Pancreas (tissue), 10 donors: Measurements from ENCODE around the gene PRR7. TPM values are rescaled to one million over a fixed set of nuclear protein-coding genes. Genes with fewer than 3 reads are reported as not detected.

ENCODE experiments used
- ATAC-seq, 4 donors: fragments of 200-7000 bp; cut with Tn5 transposase; one replicate each; pipeline versions ENCODE4 v1.8.0 to v1.9.1; 2020; ENCODE audit warnings: mild to moderate bottlenecking in 4 of 4, moderate library complexity in 4 of 4
- DNase-seq, 6 donors: peaks; one replicate each; pipeline ENCODE4 v3.0.0-alpha.2; 2020
- FAIRE-seq: peaks from 2 replicates; lab custom pipeline; 2012; peaks lifted over from hg19 to GRCh38; lab: Jason Lieb, UNC
- H3K27ac ChIP-seq, 4 donors: fragments of 200-600 bp; sonication (generic); 1 replicate in 3 of 4; 2 replicates in 1 of 4; pipeline versions ENCODE4 v1.5.0 to v1.8.0; 2020
- H3K27me3 ChIP-seq, 4 donors: fragments of 200-600 bp; one replicate each; pipeline ENCODE4 v1.8.0; 2021
- H3K36me3 ChIP-seq, 3 donors: fragments of 200-600 bp; sonication (generic) in 1 of 3; one replicate each; pipeline versions ENCODE4 v1.5.0 to v1.8.0; 2020 to 2021
- H3K4me1 ChIP-seq, 3 donors: fragments of 200-600 bp; one replicate each; pipeline ENCODE4 v1.8.0; 2021
- H3K4me3 ChIP-seq, 4 donors: fragments of 200-600 bp; sonication (generic) in 2 of 4; one replicate each; pipeline versions ENCODE4 v1.5.0 to v1.8.0; 2020 to 2021
- H3K9me3 ChIP-seq, 4 donors: fragments of 200-600 bp; one replicate each; pipeline ENCODE4 v1.8.0; 2021
- CTCF ChIP-seq, 4 donors: fragments of 200-600 bp; sonication (generic) in 3 of 4; IDR thresholded peaks; one replicate each; pipeline versions ENCODE4 v1.5.0 to v1.8.0; 2021; ENCODE audit warnings: antibody characterized with exemption in 4 of 4
- WGBS, 2 donors: extraction: QIAGEN DNeasy Blood & Tissue Kit; methylation state at CpG; one replicate each; pipeline ENCODE4 v1.1.7; 2013; 5-methylcytosine and 5-hydroxymethylcytosine counted together
- intact Hi-C, 3 donors: fragments of 100-400 bp; cut with DNase I; formaldehyde crosslinking; loops; one replicate each; pipeline versions ENCODE4 v1.11.1 to v1.14.2; 2022
- polyA plus RNA-seq, 2 donors: library from polyadenylated mRNA; stranded (reverse); fragments of 200-250 nt; gene quantifications; one replicate each; pipeline ENCODE4 v1.2.3, GENCODE V29; 2013
- total RNA-seq, 6 donors: library from RNA; stranded (reverse); fragmentation: NEBNext Ultra II Directional in 4 of 6; extraction: Animal tissue kit (Norgen Biotek cat#: 25700) in 4 of 6; gene quantifications; one replicate each; pipeline versions ENCODE4 v1.2.1 to v1.2.4, GENCODE V29; 2021 to 2023
- donor health status: healthy with polysubstance abuse.
- donor health status: DM: no; HTN: no; CAD: no; lungs with moderate emphysema.
- donor health status: DM: no; HTN: no; CAD: no.
- donor health status: control.
- donor health status: control.
- donor health status: Bipolar disorder and iron deficiency.
- donor health status: DM: yes; HTN: yes; CAD: no.
- donor health status: DM: no; HTN: no; CAD: no.
- donor health status: DM: no; HTN: no; CAD: no.
- donor health status: DM: yes; HTN: yes; CAD: no.

The PRR7 gene
- total and polyA plus RNA-seq, 8 donors, result 1.7 to 3.5 (median 2.7) TPM

- no peak for FAIRE-seq
- peak in 1 of 4 donors; percentile 37 for ATAC-seq
- Histone ChIP-seq H3K4me1 (no peaks in the 10 kb centered on the region), H3K27ac (no peak overlapping the region), H3K36me3 (no peaks in the 10 kb centered on the region), H3K9me3 (no peaks in the 10 kb centered on the region), H3K4me3 (no peak overlapping the region), H3K27me3 (no peaks in the 10 kb centered on the region)
- TF ChIP-seq CTCF (IDR thresholded peaks at IDR 0.05), result no peak
- 72 to 81% methylated on average over 26 of the region's 26 CpGs for WGBS, 2 donors
- peak in 1 of 6 donors; percentile 75 for DNase-seq
- intact Hi-C loops, result no loop called here
These were observed 42.6 kb downstream of the PRR7 start for GRCh38 chr5:177489119-177489716.

- Histone ChIP-seq H3K27ac (no peak overlapping the region), H3K36me3 (no peaks in the 10 kb centered on the region), H3K4me1 (no peaks in the 10 kb centered on the region), H3K27me3 (no peaks in the 10 kb centered on the region), H3K4me3 (no peak overlapping the region), H3K9me3 (no peaks in the 10 kb centered on the region)
- ATAC-seq (no peak), DNase-seq (peak in 1 of 6 donors; percentile 55), FAIRE-seq (no peak)
- intact Hi-C loops, result no loop called here
- no peak for TF ChIP-seq CTCF (IDR thresholded peaks at IDR 0.05)
- WGBS, 2 donors, result 93 to 96% methylated on average over 14 to 15 of the region's 15 CpGs
These were observed 43.8 kb downstream of the PRR7 start for GRCh38 chr5:177490311-177490991.

GRCh38 chr5:177490992-177491391, 44.4 kb downstream of the PRR7 start:
- no peak for FAIRE-seq
- H3K27ac ChIP-seq, result no peak overlapping the region
- WGBS, 2 donors, result 94 to 95% methylated on average over 16 of the region's 16 CpGs

GRCh38 chr5:177491429-177491945, 44.9 kb downstream of the PRR7 start:
- FAIRE-seq (no peak), ATAC-seq (no peak), DNase-seq (peak in 1 of 6 donors; percentile 74)
- Histone ChIP-seq H3K27ac (no peak overlapping the region), H3K4me3 (no peak overlapping the region), H3K4me1 (no peaks in the 10 kb centered on the region), H3K9me3 (no peaks in the 10 kb centered on the region), H3K36me3 (no peaks in the 10 kb centered on the region), H3K27me3 (no peaks in the 10 kb centered on the region)
- intact Hi-C loops, result no loop called here
- TF ChIP-seq CTCF (IDR thresholded peaks at IDR 0.05), result peak in 3 of 4 donors; percentile 21 to 37 (median 23)
- WGBS, 2 donors, result 70 to 74% methylated on average over 31 to 43 of the region's 43 CpGs

More at GRCh38 chr5:177490992-177491391, 44.4 kb downstream of the PRR7 start:
- ATAC-seq (no peak), DNase-seq (peak in 1 of 6 donors; percentile 69)
- Histone ChIP-seq H3K4me3 (no peak overlapping the region), H3K4me1 (no peaks in the 10 kb centered on the region), H3K36me3 (no peaks in the 10 kb centered on the region), H3K27me3 (no peaks in the 10 kb centered on the region), H3K9me3 (no peaks in the 10 kb centered on the region)
- intact Hi-C loops, result no loop called here
- TF ChIP-seq CTCF (IDR thresholded peaks at IDR 0.05), result no peak
